HG03575 (cell line): ENCODE data around the gene ZNF543.
A peak's percentile ranks its signal among the peaks of the same experiment; 100 is the strongest.

Experiments used
- ATAC-seq: cut with Tn5 transposase; IDR thresholded peaks from one replicate; pipeline ENCODE4 v1.9.1; 2021; ENCODE audit not compliant: unreplicated experiment, insufficient number of reproducible peaks, low FRiP score; ENCODE audit errors: extremely low read depth

ZNF543 gene

DNA sequence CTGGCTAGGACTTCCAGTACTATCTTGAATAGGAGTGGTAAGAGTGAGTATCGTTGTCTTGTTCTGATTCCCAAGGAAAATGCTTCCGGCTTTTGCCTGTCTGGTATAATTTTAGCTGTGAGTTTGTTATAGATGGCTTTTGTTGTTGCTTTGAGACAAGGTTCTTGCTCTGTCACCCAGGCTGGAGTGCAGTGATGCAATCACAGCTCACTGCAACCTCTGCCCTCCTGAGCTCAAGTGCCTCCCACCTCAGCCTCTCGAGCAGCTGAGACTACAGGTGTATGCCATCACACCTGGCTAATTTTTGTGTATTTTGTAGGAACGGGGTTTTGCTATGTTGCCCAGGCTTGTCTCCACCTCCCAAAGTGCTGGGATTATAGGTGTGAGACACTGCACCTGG, 6.1 kb upstream of the ZNF543 start:
- ATAC-seq, result no peak

DNA sequence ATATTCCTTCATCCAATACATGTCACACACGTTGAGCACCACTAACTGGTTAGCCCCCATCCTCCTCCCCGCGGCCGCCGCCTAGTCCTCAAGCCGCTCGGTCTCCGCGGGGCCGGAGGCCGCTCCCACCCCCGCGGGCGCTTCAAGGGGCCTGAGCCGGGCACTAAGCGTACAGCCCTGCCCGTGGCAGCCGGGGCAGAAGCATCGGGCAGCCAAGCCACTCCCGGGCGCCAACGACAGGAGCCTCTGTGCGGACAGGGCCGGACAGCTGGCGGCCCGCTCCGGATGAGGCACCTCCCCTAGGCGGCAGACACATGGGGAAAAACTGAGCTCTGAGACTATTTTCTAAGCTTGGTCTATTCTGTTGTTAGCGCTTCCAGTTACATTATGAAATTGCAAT, 2.8 kb upstream of the ZNF543 start:
- ATAC-seq, result no peak

DNA sequence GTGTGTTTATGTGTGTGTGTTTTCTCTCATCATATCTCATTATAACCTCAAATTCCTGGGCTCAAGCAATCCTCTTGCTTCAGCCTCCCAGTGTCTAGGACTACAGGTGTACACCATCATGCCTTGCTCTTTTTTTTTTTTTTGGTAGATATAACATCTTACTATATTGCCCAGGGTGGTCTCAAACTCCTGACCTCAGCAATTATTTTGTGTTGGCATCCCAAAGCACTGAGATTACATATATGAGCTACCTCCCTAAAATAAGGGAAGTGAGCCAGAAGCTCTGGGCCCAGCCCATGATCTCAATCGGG, 448 bp upstream of the ZNF543 start:
- no peak for ATAC-seq

DNA sequence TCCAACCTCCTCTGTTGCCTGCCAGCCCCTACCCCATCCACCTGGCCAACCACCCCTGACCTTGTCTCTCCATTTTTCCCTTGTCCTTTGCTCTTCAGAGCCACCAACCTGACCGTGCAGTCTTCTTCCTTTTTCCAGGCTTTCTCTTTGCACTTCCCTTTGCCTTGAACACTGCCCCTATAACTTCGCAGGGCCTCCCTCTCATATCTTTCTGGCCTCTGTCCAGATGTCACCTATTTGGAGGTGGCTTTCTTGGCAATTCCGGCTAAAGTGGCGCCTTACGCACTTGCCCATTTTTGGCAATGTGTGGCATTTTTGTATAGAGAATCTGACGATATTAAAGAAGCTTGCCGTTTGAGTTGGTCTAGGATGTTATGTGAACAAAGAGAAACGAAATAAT, 844 bp downstream of the ZNF543 start:
- no peak for ATAC-seq

DNA sequence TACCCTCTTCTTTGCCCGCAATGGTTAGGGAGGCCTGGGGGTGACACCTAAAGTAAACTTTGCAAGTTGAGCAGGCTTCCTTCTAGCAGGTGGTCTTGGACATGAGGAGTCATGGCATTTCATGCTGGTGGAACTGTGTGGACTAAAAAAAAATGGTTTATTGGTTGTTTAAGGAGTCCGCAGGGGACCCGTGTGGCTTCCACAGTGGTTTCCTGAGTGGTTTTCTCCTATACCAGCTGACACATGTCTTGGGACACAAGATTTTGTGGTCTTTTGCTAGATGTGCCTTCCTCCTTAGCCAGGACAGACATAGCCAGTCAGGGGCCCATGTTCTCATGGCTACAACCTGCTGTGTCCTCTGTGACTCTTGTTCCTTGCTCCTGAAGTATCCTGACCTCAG, 1.5 kb downstream of the ZNF543 start:
- ATAC-seq, result no peak

DNA sequence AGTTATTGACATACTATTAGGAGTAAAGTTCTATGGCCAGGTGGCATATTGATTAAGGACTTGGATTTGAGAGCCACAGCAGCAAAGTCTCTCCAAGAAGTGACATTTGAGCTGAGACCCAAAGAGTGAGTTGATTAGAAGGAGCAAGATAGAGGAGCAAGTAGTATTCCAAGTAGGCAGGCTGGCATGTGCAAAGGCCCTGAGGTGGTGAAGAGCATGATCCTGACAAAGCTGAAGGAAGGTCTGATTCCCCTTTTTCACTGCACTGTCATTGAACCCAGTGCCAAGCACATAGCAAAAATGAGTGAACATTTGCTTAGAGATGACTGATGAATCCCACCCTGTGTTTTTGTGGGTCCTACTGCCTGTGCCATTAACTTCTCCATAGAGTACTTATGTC, 4.7 kb downstream of the ZNF543 start:
- no peak for ATAC-seq

DNA sequence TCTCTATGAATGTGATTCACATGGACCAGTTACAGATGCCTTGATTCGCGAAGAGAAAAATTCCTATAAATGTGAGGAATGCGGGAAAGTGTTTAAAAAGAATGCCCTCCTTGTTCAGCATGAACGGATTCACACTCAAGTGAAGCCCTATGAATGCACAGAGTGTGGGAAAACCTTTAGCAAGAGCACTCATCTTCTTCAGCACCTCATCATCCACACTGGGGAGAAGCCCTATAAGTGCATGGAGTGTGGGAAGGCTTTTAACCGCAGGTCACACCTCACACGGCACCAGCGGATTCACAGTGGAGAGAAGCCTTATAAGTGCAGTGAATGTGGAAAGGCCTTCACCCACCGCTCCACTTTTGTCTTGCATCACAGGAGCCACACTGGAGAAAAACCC, 7.7 kb downstream of the ZNF543 start:
- ATAC-seq, result no peak

DNA sequence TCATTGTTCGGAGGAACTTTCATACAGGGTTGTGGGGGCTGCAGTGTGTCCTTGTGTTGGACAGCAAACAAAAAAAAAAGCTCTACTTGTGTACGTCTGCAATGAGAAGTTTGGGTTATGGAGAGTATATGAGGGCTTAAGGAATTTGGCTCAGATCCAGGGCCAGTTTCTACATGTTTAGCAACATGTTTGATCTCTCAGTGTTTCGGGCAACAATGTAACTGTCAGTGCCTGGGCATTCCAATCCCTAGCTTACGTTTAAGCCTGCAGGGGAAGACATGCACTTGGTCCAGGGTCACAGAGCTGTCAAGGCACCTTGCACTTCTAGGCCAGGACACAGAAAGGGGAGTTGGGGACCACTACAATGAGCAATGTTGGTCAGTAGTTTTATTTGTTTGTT, 13.9 kb downstream of the ZNF543 start:
- ATAC-seq, result no peak

DNA sequence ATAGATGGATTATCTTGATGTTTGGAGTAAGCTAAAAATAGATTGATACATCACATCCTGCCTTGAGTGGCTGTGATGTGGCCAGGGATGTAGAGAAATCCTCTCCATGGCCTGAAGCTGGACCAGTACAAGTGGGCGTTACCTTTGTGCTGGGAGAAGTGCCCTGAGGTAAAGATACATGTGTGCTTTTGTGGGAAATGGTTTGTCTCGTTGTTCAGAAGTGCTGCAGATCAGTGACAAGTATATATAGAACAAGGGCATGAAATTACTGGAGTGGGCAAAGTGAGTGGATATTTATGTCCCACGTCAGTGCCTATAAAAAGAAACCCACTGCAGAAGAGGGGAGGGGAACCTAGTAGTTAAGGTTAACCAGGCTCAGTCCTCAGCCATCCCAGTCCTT, 18.6 kb downstream of the ZNF543 start:
- no peak for ATAC-seq

DNA sequence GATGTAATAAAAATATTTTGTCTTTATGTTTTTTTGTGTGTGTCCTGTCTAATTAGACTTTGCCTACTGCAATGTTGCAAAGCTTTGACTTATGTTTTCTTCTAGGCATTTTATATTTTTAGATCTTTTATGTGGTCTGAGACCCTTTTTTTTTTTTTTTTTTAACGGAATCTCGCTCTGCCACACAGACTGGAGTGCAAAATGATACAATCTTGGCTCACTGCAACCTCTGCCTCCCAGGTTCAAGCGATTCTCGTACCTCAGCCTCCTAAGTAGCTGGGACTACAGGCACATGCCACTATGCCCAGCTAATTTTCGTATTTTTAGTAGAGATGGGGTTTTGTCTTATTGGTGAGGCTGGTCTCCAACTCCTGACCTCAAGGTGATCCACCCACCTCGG, 22.3 kb downstream of the ZNF543 start:
- no peak for ATAC-seq

DNA sequence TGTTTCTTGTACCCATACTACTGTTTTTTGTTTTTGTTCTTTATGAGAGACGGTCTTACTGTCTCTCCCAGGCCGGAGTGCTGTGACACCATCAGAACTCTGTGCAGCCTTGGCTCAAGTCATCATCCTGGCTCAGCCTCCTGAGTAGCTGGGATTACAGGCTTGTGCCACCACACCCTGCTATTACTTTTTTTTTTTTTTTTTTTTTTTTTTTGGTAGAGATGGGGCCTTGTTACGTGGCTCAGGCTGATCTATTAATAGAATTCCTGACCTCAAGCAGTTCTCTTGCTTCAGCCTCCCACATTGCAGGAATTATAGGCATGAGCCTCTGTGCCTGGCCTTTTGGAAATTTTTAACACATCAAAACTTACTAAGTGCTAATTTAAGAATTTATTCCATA, 27.9 kb downstream of the ZNF543 start:
- ATAC-seq, result no peak

DNA sequence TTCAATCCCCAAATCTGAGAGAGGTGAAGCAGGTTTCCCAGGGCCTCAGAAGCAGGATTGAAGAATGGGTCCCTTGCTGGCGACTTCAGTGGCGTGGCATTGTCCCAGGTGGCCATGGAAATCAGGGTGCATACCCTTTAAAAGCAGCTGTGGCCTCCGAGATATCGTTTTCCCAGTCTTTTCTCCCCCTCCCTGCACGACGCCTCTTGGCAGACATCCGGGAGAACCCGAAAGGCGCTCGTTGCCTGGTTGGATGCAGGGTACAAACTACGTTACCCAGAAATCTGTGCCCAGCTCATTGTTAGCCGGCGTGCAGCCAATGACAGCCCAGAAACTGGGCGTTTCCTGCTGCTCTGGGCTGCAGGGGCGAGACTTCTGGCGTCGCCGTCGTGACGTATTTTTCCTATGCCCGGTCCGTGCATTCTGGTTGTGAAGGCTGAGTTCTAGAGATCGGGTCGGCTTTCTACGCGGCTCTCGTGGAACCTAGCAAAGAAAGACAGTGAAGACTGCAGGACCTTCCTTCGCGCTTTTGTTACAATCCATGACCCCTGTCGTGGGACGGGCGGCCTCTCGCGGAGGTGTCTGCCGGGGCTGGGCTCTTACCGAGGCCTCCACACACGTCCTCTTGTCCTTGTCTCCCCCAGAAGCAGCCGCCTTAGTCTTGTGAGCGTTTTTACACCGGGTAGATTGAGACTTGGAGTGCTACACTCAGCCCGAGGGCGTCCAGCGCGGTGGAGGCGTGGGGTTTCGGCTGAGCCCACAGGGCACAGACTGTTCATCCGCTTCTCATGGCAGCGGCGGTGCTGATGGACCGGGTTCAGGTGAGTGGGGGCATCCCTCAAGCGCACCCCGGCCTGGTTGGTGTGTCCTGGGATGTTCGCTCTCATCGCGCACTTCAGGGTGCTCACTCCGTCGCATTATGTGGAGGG, 30.9 kb downstream of the ZNF543 start, which contains the start of gene ZNF304:
Gene ZNF304 (plus strand): TSS at position 395 of the 929 bp plus-strand sequence. CDS start 394 bp downstream, at position 789.
- ATAC-seq, result peak; percentile 84

DNA sequence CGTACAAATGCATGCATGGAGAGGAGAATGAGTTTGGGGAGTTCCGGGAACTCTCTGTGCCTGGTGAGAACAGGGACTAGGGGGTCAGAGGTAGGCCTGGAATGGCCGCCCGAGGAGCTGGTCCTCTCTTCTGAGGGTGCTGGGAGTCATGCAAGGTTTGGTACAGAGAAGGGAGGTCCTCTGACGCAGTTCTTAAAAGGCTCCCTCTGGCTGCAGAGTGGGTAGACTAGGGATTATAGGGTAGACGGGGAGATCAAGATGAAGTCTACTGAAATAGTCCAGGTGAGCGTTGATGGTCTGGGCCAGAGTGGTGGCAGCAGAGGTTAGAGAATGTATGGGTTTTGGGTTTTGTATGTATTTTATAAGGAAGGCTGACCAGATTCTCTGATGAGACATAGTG, 31.6 kb downstream of the ZNF543 start:
- ATAC-seq, result no peak

DNA sequence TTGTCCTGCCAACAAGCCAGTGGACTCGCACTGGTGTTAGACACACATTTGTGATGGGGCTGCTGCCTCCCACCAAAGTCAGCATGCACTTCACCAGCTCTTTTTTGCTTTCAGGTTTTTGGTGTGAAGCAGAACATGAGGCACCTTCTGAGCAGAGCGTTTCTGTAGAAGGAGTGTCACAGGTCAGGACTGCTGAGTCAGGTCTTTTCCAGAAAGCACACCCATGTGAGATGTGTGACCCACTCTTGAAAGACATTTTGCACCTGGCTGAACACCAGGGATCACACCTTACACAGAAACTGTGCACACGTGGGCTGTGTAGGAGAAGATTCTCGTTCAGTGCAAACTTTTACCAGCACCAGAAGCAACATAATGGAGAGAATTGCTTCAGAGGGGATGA, 35.6 kb downstream of the ZNF543 start:
- no peak for ATAC-seq

DNA sequence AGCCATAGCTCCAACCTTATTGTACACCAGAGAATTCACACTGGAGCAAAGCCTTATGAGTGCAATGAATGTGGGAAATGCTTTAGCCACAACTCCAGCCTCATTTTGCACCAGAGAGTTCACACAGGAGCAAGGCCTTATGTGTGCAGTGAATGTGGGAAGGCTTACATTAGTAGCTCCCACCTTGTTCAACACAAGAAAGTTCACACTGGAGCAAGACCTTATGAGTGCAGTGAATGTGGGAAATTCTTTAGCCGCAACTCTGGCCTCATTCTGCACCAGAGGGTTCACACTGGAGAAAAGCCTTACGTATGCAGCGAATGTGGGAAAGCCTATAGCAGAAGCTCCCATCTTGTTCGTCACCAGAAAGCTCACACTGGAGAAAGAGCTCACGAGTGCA, 37.1 kb downstream of the ZNF543 start:
- ATAC-seq, result no peak

DNA sequence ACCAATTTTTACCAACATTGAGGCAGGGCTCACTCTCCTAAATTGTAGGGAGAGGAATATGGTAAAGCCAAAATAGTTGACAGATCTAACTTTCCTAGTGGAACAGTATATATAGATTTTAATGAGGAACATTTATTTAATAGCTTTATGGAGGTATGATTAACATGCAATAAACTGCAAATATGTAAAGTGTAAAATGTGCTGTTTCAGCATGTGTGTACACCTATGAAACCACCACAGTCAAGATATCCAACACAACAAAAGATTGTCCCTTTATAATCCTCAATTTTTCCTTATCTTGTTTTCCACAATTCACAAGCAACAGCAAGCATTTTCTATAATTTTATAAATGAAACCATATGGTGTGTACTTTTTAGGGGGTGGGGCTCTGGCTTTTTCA, 39.0 kb downstream of the ZNF543 start:
- ATAC-seq, result no peak

DNA sequence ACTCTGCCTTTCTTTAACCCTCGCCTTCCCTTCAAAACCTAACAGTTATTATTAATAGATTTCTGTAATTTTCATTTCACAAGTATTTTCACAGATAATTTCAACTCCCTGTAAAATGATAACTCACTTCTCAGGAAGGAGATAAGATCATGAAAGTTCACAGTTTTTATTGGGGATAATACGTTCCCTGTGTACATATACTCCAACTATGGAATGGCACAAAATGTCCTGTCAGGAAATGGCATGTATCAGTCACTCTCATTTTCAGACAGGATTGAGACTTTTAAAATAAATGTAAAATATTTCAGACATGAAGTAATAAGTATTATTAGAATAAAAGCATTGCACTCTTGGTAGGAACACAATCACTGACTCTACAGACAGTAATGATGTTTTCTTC, 42.1 kb downstream of the ZNF543 start:
- no peak for ATAC-seq

DNA sequence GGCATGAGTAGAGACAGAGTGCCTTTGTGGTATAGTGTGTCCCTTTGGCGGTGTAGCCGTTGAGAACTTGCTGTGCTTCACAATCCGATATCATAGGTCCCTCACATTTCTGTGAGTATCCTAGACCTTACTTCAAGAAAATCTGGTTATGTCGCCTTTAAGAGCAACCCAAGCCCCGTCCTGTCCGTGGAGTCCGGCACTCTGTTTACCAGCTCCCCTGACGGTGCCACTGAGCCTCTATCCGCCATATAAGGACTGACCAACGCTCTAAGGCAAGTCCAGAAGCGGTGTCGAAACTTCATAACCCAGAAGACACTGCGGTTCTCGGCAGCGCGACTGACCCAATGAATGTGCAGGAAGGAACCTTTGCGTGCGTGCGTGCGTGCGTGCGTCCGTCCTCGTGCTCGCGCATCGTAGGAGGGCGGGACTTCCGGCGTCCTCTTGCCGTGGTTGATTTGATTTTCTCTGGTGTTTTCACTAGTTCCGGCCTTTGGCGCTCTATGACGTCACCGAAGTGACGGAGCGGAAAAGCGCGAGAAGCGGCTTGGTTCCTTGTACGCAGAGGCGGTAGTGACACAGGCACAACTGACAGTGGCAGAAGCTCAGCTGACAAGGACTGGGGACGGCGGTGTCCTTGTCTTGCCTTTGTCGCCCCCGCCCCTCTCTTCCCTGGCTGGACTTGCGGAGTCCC, 42.9 kb downstream of the ZNF543 start, which contains the start of the genes TRAPPC2B and ZNF547:
Gene TRAPPC2B (plus strand): TSS at position 555 of the 691 bp plus-strand sequence. CDS start 1,283 bp downstream, outside the sequence.
Gene ZNF547 (plus strand): TSS at position 555 of the 691 bp plus-strand sequence. CDS start 5,005 bp downstream, outside the sequence.
- ATAC-seq, result peak; percentile 86

DNA sequence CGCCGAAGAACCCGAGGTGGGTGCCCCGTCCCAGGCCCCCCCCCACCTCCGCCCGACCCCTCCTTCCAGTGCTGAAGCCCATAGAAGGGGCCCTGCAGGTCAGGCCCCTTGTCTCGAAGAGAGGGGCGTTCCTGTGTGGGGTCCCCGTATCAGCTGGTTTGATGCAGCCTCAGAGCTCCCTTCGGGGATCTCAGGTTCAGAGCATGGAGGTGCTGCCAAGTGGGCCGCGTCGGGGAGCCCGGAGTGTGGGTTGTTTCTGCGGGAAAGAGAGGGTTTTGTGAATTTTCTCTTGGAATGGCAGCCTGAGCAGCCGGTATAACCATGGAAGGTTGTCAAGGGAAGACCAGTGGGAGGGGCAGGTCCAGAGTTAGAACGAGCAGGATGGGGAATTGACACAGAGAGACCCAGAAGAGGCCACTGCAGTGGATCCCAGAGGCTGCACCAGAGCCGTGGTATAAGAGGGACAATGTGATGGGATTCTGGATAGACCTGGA, 43.5 kb downstream of the ZNF543 start:
- no peak for ATAC-seq

DNA sequence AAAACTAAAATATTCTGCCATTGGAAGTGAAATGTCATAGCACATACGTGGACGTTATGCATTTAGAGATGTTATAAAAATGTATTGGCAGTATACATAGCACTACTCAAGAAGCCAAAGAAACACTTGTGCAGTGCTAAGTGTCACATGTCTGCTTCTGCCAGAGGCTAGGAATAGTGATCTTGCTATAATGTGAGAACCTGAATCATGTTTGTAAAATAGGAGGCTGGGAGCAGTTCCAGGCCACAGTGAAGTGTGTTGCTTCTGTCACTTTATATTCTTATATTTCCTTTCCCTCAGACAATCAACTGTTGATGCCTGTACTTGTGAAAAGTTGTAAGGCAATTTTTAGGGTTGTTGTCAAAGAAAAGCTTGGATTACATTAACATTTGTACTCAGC, 46.5 kb downstream of the ZNF543 start:
- ATAC-seq, result no peak
